H1 (cell line): ENCODE data around the gene PRKCH. TPM values are rescaled to one million over a fixed set of nuclear protein-coding genes. Genes with fewer than 3 reads are reported as not detected.

Experiments used
- CTCF ChIA-PET: fragments of 300-600 bp; sonication (Branson Sonifier 250); formaldehyde crosslinking; loops from one replicate; lab custom pipeline; 2021; ENCODE audit not compliant: partially characterized antibody; lab: Charles Lee
- POLR2A ChIA-PET: fragments of 300-600 bp; sonication (Branson Sonifier 250); formaldehyde crosslinking; loops from one replicate; lab custom pipeline; 2021; ENCODE audit warnings: inconsistent platforms; ENCODE audit not compliant: partially characterized antibody; lab: Charles Lee
- DNase-seq, 2 experiments: peaks; one replicate each; pipeline versions ENCODE4 v3.0.0 to v3.0.0-alpha.2; 2010 to 2022; ENCODE audit warnings: low spot score in 2 of 2, low read depth in 1 of 2, mixed read lengths in 1 of 2
- FAIRE-seq: peaks from 2 replicates; lab custom pipeline; 2011; peaks lifted over from hg19 to GRCh38; lab: Jason Lieb, UNC
- H2AFZ ChIP-seq: 2 replicates; pipeline ENCODE4 v1.8.1; 2012; ENCODE audit warnings: low read length, inconsistent platforms
- H2AK5ac ChIP-seq: 2 replicates; pipeline ENCODE4 v1.6.1; 2013; ENCODE audit warnings: low read depth, low read length
- H2BK120ac ChIP-seq: replicated peaks from 2 replicates; pipeline ENCODE3; 2013; ENCODE audit warnings: low read depth, low read length, inconsistent platforms
- H2BK12ac ChIP-seq: 2 replicates; pipeline ENCODE4 v1.6.1; 2013; ENCODE audit warnings: low read depth, low read length
- H2BK15ac ChIP-seq: 2 replicates; pipeline ENCODE4 v1.6.1; 2013; ENCODE audit warnings: low read length
- H2BK20ac ChIP-seq: 2 replicates; pipeline ENCODE4 v1.6.1; 2013; ENCODE audit warnings: low read length
- H2BK5ac ChIP-seq: 2 replicates; pipeline ENCODE4 v1.6.1; 2013; ENCODE audit warnings: low read depth, low read length
- H3K14ac ChIP-seq: 2 replicates; pipeline ENCODE4 v1.6.1; 2013; ENCODE audit warnings: inconsistent platforms; ENCODE audit not compliant: insufficient read length
- H3K18ac ChIP-seq: 2 replicates; pipeline ENCODE4 v1.6.1; 2013; ENCODE audit warnings: low read length; ENCODE audit errors: extremely low read depth
- H3K23ac ChIP-seq: 2 replicates; pipeline ENCODE4 v1.6.1; 2013; ENCODE audit warnings: inconsistent platforms; ENCODE audit not compliant: insufficient read length
- H3K23me2 ChIP-seq: 2 replicates; pipeline ENCODE4 v1.6.1; 2013; ENCODE audit warnings: low read depth, low read length
- H3K27ac ChIP-seq: 2 replicates; pipeline ENCODE4 v1.6.1; 2011; ENCODE audit warnings: low read depth, low read length, inconsistent platforms
- H3K27me3 ChIP-seq, 4 experiments: replicated peaks in 1 of 4; 1 replicate in 1 of 4; 2 replicates in 3 of 4; pipeline versions ENCODE4 v1.6.1 to v1.8.1; 2011 to 2013; ENCODE audit warnings: low read length in 3 of 4, mild to moderate bottlenecking in 3 of 4, inconsistent platforms in 2 of 4, mixed read lengths in 2 of 4, moderate library complexity in 1 of 4; ENCODE audit not compliant: control insufficient read depth in 3 of 4, insufficient read depth in 3 of 4; ENCODE audit errors: extremely low read depth in 1 of 4
- H3K36me3 ChIP-seq, 4 experiments: 2 replicates each; pipeline versions ENCODE4 v1.6.1 to v1.8.1; 2011 to 2013; ENCODE audit warnings: mild to moderate bottlenecking in 4 of 4, low read length in 3 of 4, moderate library complexity in 2 of 4, control low read depth in 1 of 4, inconsistent platforms in 1 of 4; ENCODE audit not compliant: insufficient read depth in 4 of 4, control insufficient read depth in 2 of 4
- H3K4ac ChIP-seq: replicated peaks from 2 replicates; pipeline ENCODE3; 2013; ENCODE audit warnings: low read length, low read depth, mixed read lengths, inconsistent platforms; ENCODE audit not compliant: insufficient read length
- H3K4me1 ChIP-seq, 4 experiments: replicated peaks in 1 of 4; 1 replicate in 1 of 4; 2 replicates in 3 of 4; pipeline versions ENCODE4 v1.6.1 to v1.8.1; 2011 to 2013; ENCODE audit warnings: low read length in 3 of 4, inconsistent platforms in 2 of 4, mixed read lengths in 1 of 4; ENCODE audit not compliant: insufficient read depth in 4 of 4, control insufficient read depth in 3 of 4
- H3K4me2 ChIP-seq, 2 experiments: 2 replicates each; pipeline versions ENCODE4 v1.6.1 to v1.8.1; 2011 to 2013; ENCODE audit warnings: low read depth in 2 of 2, low read length in 2 of 2, control low read depth in 1 of 2, inconsistent platforms in 1 of 2, mild to moderate bottlenecking in 1 of 2; ENCODE audit not compliant: insufficient read depth in 1 of 2
- H3K4me3 ChIP-seq, 4 experiments: fragments of 200-600, 300-600 bp in 1 of 4; sonication (generic), shearing (Covaris generic), sonication (Bioruptor Twin) in 1 of 4; 2 replicates each; pipeline versions ENCODE4 v1.5.1 to v1.8.1; 2011 to 2016; ENCODE audit warnings: low read length in 4 of 4, low read depth in 3 of 4, control low read depth in 2 of 4, inconsistent platforms in 2 of 4, mild to moderate bottlenecking in 2 of 4, mixed read lengths in 1 of 4, moderate library complexity in 1 of 4; ENCODE audit not compliant: insufficient read depth in 2 of 4; ENCODE audit errors: extremely low read depth in 1 of 4
- H3K56ac ChIP-seq: replicated peaks from 2 replicates; pipeline ENCODE3; 2013; ENCODE audit warnings: low read depth, mild to moderate bottlenecking, mixed read lengths, low read length, inconsistent platforms; ENCODE audit not compliant: insufficient read length
- H3K79me1 ChIP-seq: 2 replicates; pipeline ENCODE4 v1.6.1; 2013; ENCODE audit warnings: low read depth, low read length, control low read depth
- H3K79me2 ChIP-seq, 2 experiments: 2 replicates each; pipeline versions ENCODE4 v1.6.1 to v1.8.1; 2012 to 2013; ENCODE audit warnings: low read length in 2 of 2, mild to moderate bottlenecking in 2 of 2, inconsistent platforms in 1 of 2; ENCODE audit not compliant: insufficient read depth in 2 of 2, control insufficient read depth in 1 of 2
- H3K9ac ChIP-seq, 4 experiments: replicated peaks in 1 of 4; 1 replicate in 1 of 4; 2 replicates in 3 of 4; pipeline versions ENCODE4 v1.6.1 to v1.8.1; 2011 to 2013; ENCODE audit warnings: low read depth in 3 of 4, low read length in 3 of 4, control low read depth in 2 of 4, mild to moderate bottlenecking in 2 of 4, moderate library complexity in 2 of 4, inconsistent platforms in 1 of 4; ENCODE audit errors: extremely low read depth in 1 of 4
- H3K9me3 ChIP-seq, 2 experiments: 2 replicates each; pipeline versions ENCODE4 v1.6.1 to v1.8.1; 2012 to 2013; ENCODE audit warnings: mild to moderate bottlenecking in 2 of 2, moderate library complexity in 2 of 2, control low read depth in 1 of 2, inconsistent platforms in 1 of 2, low read depth in 1 of 2, low read length in 1 of 2, mixed read lengths in 1 of 2; ENCODE audit not compliant: insufficient read depth in 2 of 2
- H4K20me1 ChIP-seq, 2 experiments: replicated peaks in 1 of 2; 2 replicates each; pipeline versions ENCODE3 to v1.8.1; 2011 to 2013; ENCODE audit warnings: inconsistent platforms in 2 of 2, low read length in 2 of 2, mild to moderate bottlenecking in 1 of 2; ENCODE audit not compliant: insufficient read depth in 2 of 2, control insufficient read depth in 1 of 2
- H4K5ac ChIP-seq: 2 replicates; pipeline ENCODE4 v1.6.1; 2013; ENCODE audit warnings: low read length, low read depth, mixed read lengths, inconsistent platforms; ENCODE audit not compliant: insufficient read length
- H4K8ac ChIP-seq: 2 replicates; pipeline ENCODE4 v1.8.0; 2013; ENCODE audit warnings: mild to moderate bottlenecking, moderate library complexity, low read length, inconsistent platforms; ENCODE audit not compliant: insufficient read depth; ENCODE audit errors: extremely low read depth
- H4K91ac ChIP-seq: replicated peaks from 2 replicates; pipeline ENCODE3; 2013; ENCODE audit warnings: low read length, mixed read lengths, inconsistent platforms; ENCODE audit not compliant: insufficient read length
- BCL11A ChIP-seq, 2 experiments: IDR thresholded peaks; one replicate each; pipeline ENCODE4 v1.6.1; 2011; ENCODE audit warnings: low read depth in 2 of 2, low read length in 2 of 2, mild to moderate bottlenecking in 2 of 2
- CBX5 ChIP-seq: fragments of 300-800, 300-1000 bp; sonication (generic); IDR thresholded peaks from 2 replicates; pipeline ENCODE4 v1.7.1; 2016; ENCODE audit warnings: antibody characterized with exemption, low read length, low read depth
- CBX8 ChIP-seq: fragments of 300-800, 300-1000 bp; sonication (generic); IDR thresholded peaks from 2 replicates; pipeline ENCODE4 v1.7.1; 2016; ENCODE audit warnings: low read depth, low read length, borderline replicate concordance
- EP300 ChIP-seq, 2 experiments: IDR thresholded peaks; 1 replicate in 1 of 2; 2 replicates in 1 of 2; pipeline ENCODE4 v1.6.1; 2011 to 2012; ENCODE audit warnings: low read depth in 2 of 2, low read length in 2 of 2, mild to moderate bottlenecking in 2 of 2, borderline replicate concordance in 1 of 2, inconsistent platforms in 1 of 2, moderate library complexity in 1 of 2
- JUN ChIP-seq: IDR thresholded peaks from 2 replicates; pipeline ENCODE4 v1.6.1; 2011; ENCODE audit warnings: low read depth, mild to moderate bottlenecking, improper control_type of control experiment, low read length
- NRF1 ChIP-seq: IDR thresholded peaks from 2 replicates; pipeline ENCODE4 v1.6.1; 2011; ENCODE audit warnings: mild to moderate bottlenecking, low read depth, low read length, improper control_type of control experiment
- RAD21 ChIP-seq, 2 experiments: IDR thresholded peaks in 1 of 2; conservative IDR thresholded peaks in 1 of 2; 2 replicates each; pipeline ENCODE4 v1.6.1; 2011; ENCODE audit warnings: low read depth in 2 of 2, low read length in 2 of 2, improper control_type of control experiment in 1 of 2, inconsistent platforms in 1 of 2, mild to moderate bottlenecking in 1 of 2, moderate library complexity in 1 of 2
- RFX5 ChIP-seq: IDR thresholded peaks from 2 replicates; pipeline ENCODE4 v1.6.1; 2011; ENCODE audit warnings: low read depth, low read length, improper control_type of control experiment, borderline replicate concordance
- RNF2 ChIP-seq: fragments of 200-900, 300-1000 bp; sonication (generic); IDR thresholded peaks from 2 replicates; pipeline ENCODE4 v1.7.1; 2016; ENCODE audit warnings: borderline replicate concordance, low read depth, mild to moderate bottlenecking, antibody characterized with exemption, low read length; ENCODE audit not compliant: poor library complexity, severe bottlenecking; ENCODE audit errors: missing control alignments
- SIRT6 ChIP-seq: IDR thresholded peaks from one replicate; pipeline ENCODE4 v1.7.1; 2012; ENCODE audit warnings: low read length, inconsistent platforms
- SP2 ChIP-seq: IDR thresholded peaks from 2 replicates; pipeline ENCODE4 v1.6.1; 2012; ENCODE audit warnings: mild to moderate bottlenecking, low read length, inconsistent platforms
- SUZ12 ChIP-seq: fragments of 200-600 bp; sonication (generic); IDR thresholded peaks from 2 replicates; pipeline ENCODE4 v1.6.1; 2012; ENCODE audit warnings: mild to moderate bottlenecking, inconsistent platforms, low read length, moderate library complexity, mixed read lengths
- TBP ChIP-seq: IDR thresholded peaks from 2 replicates; pipeline ENCODE4 v1.6.1; 2011; ENCODE audit warnings: low read depth, low read length, improper control_type of control experiment
- YY1 ChIP-seq: IDR thresholded peaks from 2 replicates; pipeline ENCODE4 v1.6.1; 2011; ENCODE audit warnings: low read depth, mild to moderate bottlenecking, low read length
- WGBS, 2 experiments: shearing (Covaris generic) in 1 of 2; methylation state at CpG; one replicate each; pipeline versions ENCODE4 v1.1.6 to v1.1.7; 2013 to 2015; ENCODE audit warnings: low lambda C conversion rate in 2 of 2, mixed read lengths in 2 of 2, inconsistent platforms in 1 of 2, low coverage in 1 of 2, missing lambda C conversion rate in 1 of 2; ENCODE audit not compliant: insufficient replicate concordance in 2 of 2, insufficient coverage in 1 of 2, insufficient read length in 1 of 2; ENCODE audit errors: extremely low coverage in 1 of 2, missing lambda C conversion rate in 1 of 2; 5-methylcytosine and 5-hydroxymethylcytosine counted together
- polyA plus RNA-seq, 7 experiments: library from polyadenylated mRNA; depleted of rRNA in 3 of 7; stranded (reverse) in 5 of 7; unstranded in 2 of 7; fragments of >200 nt in 5 of 7; fragments of 200-250 nt in 2 of 7; gene quantifications; 1 replicate in 5 of 7; 2 replicates in 1 of 7; 4 replicates in 1 of 7; pipeline versions ENCODE4 v1.2.1 to v1.2.3, GENCODE V29; 2011 to 2013; ENCODE audit warnings: missing spikeins in 2 of 7, mixed read lengths in 2 of 7
- total RNA-seq: library from RNA; stranded (reverse); fragmentation: NEBNext Ultra II Directional; extraction: Animal tissue kit (Norgen Biotek cat#: 25700); gene quantifications from 2 replicates; pipeline ENCODE4 v1.2.1, GENCODE V29; 2021

PRKCH gene
- total and polyA plus RNA-seq, 2 of the 8 experiments (the other 6 are each of a cell fraction or from before 2014, with no cell fraction given): 6.4 to 7.0 TPM

GRCh38 chr14:61599942-61600341 lies 278.6 kb downstream of the PRKCH start:
- no peak overlapping the region for H3K14ac ChIP-seq
- H3K56ac ChIP-seq: no peak overlapping the region
- no peak overlapping the region for H3K4me3 ChIP-seq
- TF ChIP-seq BCL11A (IDR thresholded peaks at IDR 0.05; ENCODE audit: low read depth in 2 of 2, low read length in 2 of 2): no peak
- no peak for TF ChIP-seq TBP
- TF ChIP-seq JUN: no peak
- TF ChIP-seq RFX5: no peak
- no peak for TF ChIP-seq NRF1
- no peak for TF ChIP-seq SIRT6
- no peak for TF ChIP-seq RAD21 (IDR thresholded peaks at IDR 0.05 in 1 of 2, conservative IDR thresholded peaks at IDR 0.05 in 1 of 2; ENCODE audit: low read depth in 2 of 2, low read length in 2 of 2)
- no peak for TF ChIP-seq EP300 (IDR thresholded peaks at IDR 0.05; ENCODE audit: borderline replicate concordance in 1 of 2, low read depth in 2 of 2, low read length in 2 of 2)
- TF ChIP-seq CBX8: no peak
- no peak for TF ChIP-seq CBX5
- TF ChIP-seq RNF2: no peak
- TF ChIP-seq YY1: no peak
- TF ChIP-seq SUZ12: no peak
- no peak for TF ChIP-seq SP2
- H2BK15ac ChIP-seq: no peak overlapping the region
- H2AK5ac ChIP-seq: no peak overlapping the region
- H3K4me2 ChIP-seq: no peak overlapping the region
- H2BK20ac ChIP-seq: no peak overlapping the region
- H2BK5ac ChIP-seq: no peak overlapping the region
- POLR2A ChIA-PET: no interaction called here
- no peaks in the 10 kb centered on the region for H3K36me3 ChIP-seq
- H4K5ac ChIP-seq: no peak overlapping the region
- H3K9ac ChIP-seq: no peak overlapping the region
- no peak overlapping the region for H3K23ac ChIP-seq
- DNase-seq (no peak), FAIRE-seq (no peak)
- H3K23me2 ChIP-seq: peaks cover 3% of the 10 kb centered on the region; the same call in 1 of the 2 replicates
- no peaks in the 10 kb centered on the region for H3K27me3 ChIP-seq
- no peak overlapping the region for H3K4ac ChIP-seq
- no peaks in the 10 kb centered on the region for H3K79me1 ChIP-seq
- no peak overlapping the region for H2BK12ac ChIP-seq
- peaks cover 0 to 11% (median 4%) of the 10 kb centered on the region in 4 experiments; a peak in 6 of 7 replicates for H3K4me1 ChIP-seq
- no peak overlapping the region for H4K8ac ChIP-seq
- no peak overlapping the region for H2AFZ ChIP-seq
- no peaks in the 10 kb centered on the region for H4K20me1 ChIP-seq
- H3K9me3 ChIP-seq: no peaks in the 10 kb centered on the region
- no peak overlapping the region for H3K27ac ChIP-seq
- no peak overlapping the region for H4K91ac ChIP-seq
- no peak overlapping the region for H3K18ac ChIP-seq
- H3K79me2 ChIP-seq: no peaks in the 10 kb centered on the region; a peak in 1 of 4 replicates
- WGBS, 2 experiments: 87% methylated on average over 1 of the region's 1 CpG; no CpG with 5 or more reads in 1 of the 2 experiments
- H2BK120ac ChIP-seq: no peak overlapping the region
- CTCF ChIA-PET: no interaction called here
